Ovary (tissue), 9 donors: ENCODE measurements around the gene ST6GALNAC4. TPM values are rescaled to one million over a fixed set of nuclear protein-coding genes. Genes with fewer than 3 reads are reported as not detected.

Experiments
- DNase-seq, 5 donors: peaks; one replicate each; pipeline ENCODE4 v3.0.0-alpha.2; 2019 to 2020
- H3K27ac ChIP-seq, 2 donors: fragments of 200-600 bp; one replicate each; pipeline versions ENCODE4 v1.5.1 to v1.8.0; 2019 to 2022
- H3K27me3 ChIP-seq: fragments of 200-600 bp; one replicate; pipeline ENCODE4 v1.8.0; 2022
- H3K36me3 ChIP-seq: fragments of 200-600 bp; sonication (generic); one replicate; pipeline ENCODE4 v1.5.1; 2019
- H3K4me1 ChIP-seq: one replicate; pipeline ENCODE4 v1.8.1; 2013; ENCODE audit warnings: mild to moderate bottlenecking, moderate library complexity; ENCODE audit not compliant: insufficient read depth
- H3K4me3 ChIP-seq: fragments of 200-600 bp; sonication (generic); one replicate; pipeline ENCODE4 v1.5.1; 2017
- H3K9me3 ChIP-seq, 2 donors: fragments of 200-600 bp in 1 of 2; sonication (generic) in 1 of 2; one replicate each; pipeline versions ENCODE4 v1.5.1 to v1.8.1; 2013 to 2019; ENCODE audit warnings: mild to moderate bottlenecking in 1 of 2, moderate library complexity in 1 of 2
- EP300 ChIP-seq: sonication (generic); formaldehyde crosslinking; IDR thresholded peaks from one replicate; pipeline ENCODE4 v1.6.1; 2017; ENCODE audit warnings: antibody characterized with exemption
- POLR2A ChIP-seq: fragments of 450-650 bp; IDR thresholded peaks from one replicate; pipeline ENCODE4 v1.6.1; 2017; ENCODE audit warnings: antibody characterized with exemption, mild to moderate bottlenecking, moderate library complexity
- WGBS, 3 donors: extraction: QIAGEN DNeasy Blood & Tissue Kit in 1 of 3; methylation state at CpG; one replicate each; pipeline versions ENCODE4 v1.1.5 to v1.1.7; 2013 to 2017; 5-methylcytosine and 5-hydroxymethylcytosine counted together
- intact Hi-C, 4 donors: fragments of 100-400 bp; cut with DNase I; formaldehyde crosslinking; loops; one replicate each; pipeline versions ENCODE4 v1.11.0 to v1.15.1; 2022 to 2023
- polyA plus RNA-seq, 2 donors: library from polyadenylated mRNA; stranded (reverse); fragments of 200-250 nt in 1 of 2; fragments of 350-450 nt in 1 of 2; fragmentation: Illumina TruSeq in 1 of 2; extraction: RNeasy Lipid Tissue Mini Kit (QIAGEN cat#74804) in 1 of 2; gene quantifications; one replicate each; pipeline ENCODE4 v1.2.3, GENCODE V29; 2013 to 2014
- total RNA-seq, 7 donors: library from RNA; depleted of rRNA in 2 of 7; stranded (reverse); fragments of >200 nt in 2 of 7; fragmentation: NEBNext Ultra II Directional in 3 of 7; extraction: Animal tissue kit (Norgen Biotek cat#: 25700) in 3 of 7; gene quantifications; one replicate each; pipeline versions ENCODE4 v1.1.0 to v1.2.4, GENCODE V29; 2016 to 2023
- TF ChIP-seq, protein P1 (sequence below), 3 donors: fragments of 450-650 bp in 2 of 3; fragments of 200-600 bp in 1 of 3; IDR thresholded peaks; one replicate each; pipeline versions ENCODE4 v1.5.1 to v1.8.0; 2016 to 2022; ENCODE audit warnings: antibody characterized with exemption in 3 of 3, mild to moderate bottlenecking in 1 of 3
- donor health status: DM: no; HTN: no; CAD: no; lungs with moderate emphysema.
- donor health status: DM: no; HTN: no; CAD: no.
- donor health status: Bipolar disorder and iron deficiency.
- donor health status: DM: yes; HTN: yes; CAD: no.
- donor health status: DM: no; HTN: no; CAD: no.
- donor health status: DM: yes; HTN: yes; CAD: no.

The ST6GALNAC4 gene
- total and polyA plus RNA-seq, 9 donors, result 2.2 to 58.4 (median 45.8) TPM

DNA sequence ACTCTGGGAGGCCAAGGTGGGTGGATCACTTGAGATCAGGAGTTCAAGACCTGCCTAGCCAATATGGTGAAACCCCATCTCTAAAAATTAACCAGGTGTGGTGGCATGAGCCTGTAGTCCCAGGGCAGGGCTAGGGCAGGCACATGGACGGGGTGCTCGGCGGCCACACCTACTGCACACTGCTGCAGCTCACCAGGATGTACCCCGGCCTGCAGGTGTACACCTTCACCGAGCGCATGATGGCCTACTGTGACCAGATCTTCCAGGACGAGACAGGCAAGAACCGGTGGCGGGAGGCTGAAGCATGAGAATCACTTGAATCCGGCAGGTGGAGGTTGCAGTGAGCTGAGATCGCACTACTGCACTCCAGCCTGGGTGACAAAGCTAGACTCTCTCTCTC lies 3.2 kb downstream of the ST6GALNAC4 start:
- intact Hi-C loops, result no loop called here
- Histone ChIP-seq H3K27ac (no peak overlapping the region), H3K27me3 (no peaks in the 10 kb centered on the region), H3K4me3 (no peak overlapping the region), H3K4me1 (peaks cover 4% of the 10 kb centered on the region), H3K9me3 (no peaks in the 10 kb centered on the region), H3K36me3 (no peaks in the 10 kb centered on the region)
- TF ChIP-seq EP300 (no peak), POLR2A (no peak)
- TF ChIP-seq, protein P1, sequence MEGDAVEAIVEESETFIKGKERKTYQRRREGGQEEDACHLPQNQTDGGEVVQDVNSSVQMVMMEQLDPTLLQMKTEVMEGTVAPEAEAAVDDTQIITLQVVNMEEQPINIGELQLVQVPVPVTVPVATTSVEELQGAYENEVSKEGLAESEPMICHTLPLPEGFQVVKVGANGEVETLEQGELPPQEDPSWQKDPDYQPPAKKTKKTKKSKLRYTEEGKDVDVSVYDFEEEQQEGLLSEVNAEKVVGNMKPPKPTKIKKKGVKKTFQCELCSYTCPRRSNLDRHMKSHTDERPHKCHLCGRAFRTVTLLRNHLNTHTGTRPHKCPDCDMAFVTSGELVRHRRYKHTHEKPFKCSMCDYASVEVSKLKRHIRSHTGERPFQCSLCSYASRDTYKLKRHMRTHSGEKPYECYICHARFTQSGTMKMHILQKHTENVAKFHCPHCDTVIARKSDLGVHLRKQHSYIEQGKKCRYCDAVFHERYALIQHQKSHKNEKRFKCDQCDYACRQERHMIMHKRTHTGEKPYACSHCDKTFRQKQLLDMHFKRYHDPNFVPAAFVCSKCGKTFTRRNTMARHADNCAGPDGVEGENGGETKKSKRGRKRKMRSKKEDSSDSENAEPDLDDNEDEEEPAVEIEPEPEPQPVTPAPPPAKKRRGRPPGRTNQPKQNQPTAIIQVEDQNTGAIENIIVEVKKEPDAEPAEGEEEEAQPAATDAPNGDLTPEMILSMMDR (IDR thresholded peaks at IDR 0.05), result no peak
- WGBS, 3 donors, result 95 to 96% (median 96%) methylated on average over 11 of the region's 11 CpGs
- peak in 1 of 5 donors; percentile 29 for DNase-seq

DNA sequence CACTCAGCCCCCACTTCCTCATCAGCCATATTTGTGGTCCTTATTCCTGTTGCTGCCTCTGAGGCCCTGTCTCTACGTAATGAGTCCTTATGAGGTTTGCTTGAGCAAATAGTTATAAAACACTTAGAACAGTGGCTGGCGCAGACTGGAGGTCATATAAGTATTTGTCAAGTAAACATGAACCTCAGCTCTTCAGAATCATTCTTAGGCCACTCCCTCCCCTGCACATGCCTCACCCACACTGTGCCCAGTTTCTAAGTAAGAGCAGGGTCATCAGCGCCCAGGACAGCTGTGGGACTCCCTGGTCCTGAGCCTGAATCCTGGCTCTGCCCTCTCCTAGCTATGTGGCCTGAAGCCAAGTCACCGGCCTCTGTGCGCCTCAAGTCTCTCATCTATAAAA lies 4.0 kb downstream of the ST6GALNAC4 start:
- no peak overlapping the region for H3K4me3 ChIP-seq
- TF ChIP-seq, protein P1 (IDR thresholded peaks at IDR 0.05), result no peak
- TF ChIP-seq POLR2A, result no peak
- no peak for TF ChIP-seq EP300
- H3K27me3 ChIP-seq, result no peaks in the 10 kb centered on the region
- DNase-seq, result peak in 1 of 5 donors; percentile 34
- H3K36me3 ChIP-seq, result no peaks in the 10 kb centered on the region
- H3K9me3 ChIP-seq, result no peaks in the 10 kb centered on the region
- no peak overlapping the region for H3K27ac ChIP-seq
- peaks cover 4% of the 10 kb centered on the region for H3K4me1 ChIP-seq
- intact Hi-C loops, result no loop called here
- WGBS, 3 donors, result 88 to 94% (median 92%) methylated on average over 5 of the region's 5 CpGs

DNA sequence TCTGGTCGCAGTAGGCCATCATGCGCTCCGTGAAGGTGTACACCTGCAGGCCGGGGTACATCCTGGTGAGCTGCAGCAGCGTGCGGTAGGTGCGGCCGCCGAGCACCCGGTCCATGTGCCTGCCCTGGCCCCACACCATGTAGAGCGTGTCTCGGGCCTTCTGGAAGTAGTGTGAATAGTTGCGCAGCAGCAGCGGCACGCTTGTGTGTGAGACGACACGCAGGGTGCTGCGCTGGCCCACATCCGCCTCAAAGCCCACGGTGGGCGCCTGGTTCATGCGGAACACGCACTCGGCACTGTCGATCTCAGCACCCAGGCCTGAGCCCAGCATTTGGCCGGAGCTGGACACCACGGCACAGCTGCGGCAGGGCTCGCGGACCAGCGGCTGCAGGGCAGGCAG lies 4.5 kb downstream of the ST6GALNAC4 start:
- peaks cover 4% of the 10 kb centered on the region for H3K4me1 ChIP-seq
- DNase-seq, result peak in 1 of 5 donors; percentile 35
- no peak overlapping the region for H3K4me3 ChIP-seq
- H3K9me3 ChIP-seq, result no peaks in the 10 kb centered on the region
- H3K36me3 ChIP-seq, result no peaks in the 10 kb centered on the region
- 92 to 94% (median 93%) methylated on average over 31 of the region's 31 CpGs for WGBS, 3 donors
- H3K27me3 ChIP-seq, result no peaks in the 10 kb centered on the region
- H3K27ac ChIP-seq, result no peak overlapping the region
- intact Hi-C loops, result no loop called here
- TF ChIP-seq, protein P1 (IDR thresholded peaks at IDR 0.05), result no peak
- no peak for TF ChIP-seq POLR2A
- TF ChIP-seq EP300, result no peak

DNA sequence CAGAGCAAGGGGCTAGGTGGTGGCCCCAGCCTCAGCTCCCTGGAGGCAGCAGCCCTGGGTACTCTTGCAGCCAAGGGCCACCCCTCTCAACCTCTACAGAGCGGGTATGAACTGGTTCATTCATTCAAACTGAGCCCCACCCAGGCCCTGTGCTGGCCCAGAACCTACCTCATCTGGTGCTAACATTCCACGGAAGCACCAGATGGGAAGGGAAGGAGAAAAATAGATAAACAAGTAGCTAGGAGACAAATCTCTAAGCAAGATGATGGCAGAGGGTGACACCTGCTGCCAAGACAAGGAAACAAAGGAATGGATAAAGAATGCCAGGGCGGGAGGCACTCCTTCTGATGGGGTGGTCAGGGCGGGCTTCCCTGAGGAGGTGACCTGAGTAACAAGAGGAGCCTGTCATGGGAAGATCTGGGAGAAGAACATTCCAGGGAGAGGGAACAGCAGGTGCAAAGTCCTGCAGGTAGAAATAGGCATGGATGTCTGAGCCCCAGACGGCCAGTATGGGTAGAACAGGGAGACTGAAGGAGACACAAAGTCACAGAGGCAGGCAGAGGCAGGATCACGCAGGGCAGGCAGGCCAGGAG lies 6.1 kb downstream of the ST6GALNAC4 start:
- Histone ChIP-seq H3K27ac (peak overlapping the region in 1 of 2 donors; percentile 12), H3K4me1 (peaks cover 4% of the 10 kb centered on the region), H3K9me3 (no peaks in the 10 kb centered on the region), H3K27me3 (no peaks in the 10 kb centered on the region), H3K36me3 (no peaks in the 10 kb centered on the region), H3K4me3 (no peak overlapping the region)
- intact Hi-C loops, result no loop called here
- TF ChIP-seq, protein P1 (IDR thresholded peaks at IDR 0.05), result no peak
- TF ChIP-seq EP300, result no peak
- no peak for TF ChIP-seq POLR2A
- DNase-seq, result no peak
- 58 to 59% (median 58%) methylated on average over 6 of the region's 6 CpGs for WGBS, 3 donors
